HS-5 (cell line): ENCODE results near the gene FOXA1.

Experiments
- DNase-seq: peaks from one replicate; pipeline ENCODE4 v3.0.0-alpha.2; 2012; ENCODE audit warnings: low read depth

Gene FOXA1

DNA sequence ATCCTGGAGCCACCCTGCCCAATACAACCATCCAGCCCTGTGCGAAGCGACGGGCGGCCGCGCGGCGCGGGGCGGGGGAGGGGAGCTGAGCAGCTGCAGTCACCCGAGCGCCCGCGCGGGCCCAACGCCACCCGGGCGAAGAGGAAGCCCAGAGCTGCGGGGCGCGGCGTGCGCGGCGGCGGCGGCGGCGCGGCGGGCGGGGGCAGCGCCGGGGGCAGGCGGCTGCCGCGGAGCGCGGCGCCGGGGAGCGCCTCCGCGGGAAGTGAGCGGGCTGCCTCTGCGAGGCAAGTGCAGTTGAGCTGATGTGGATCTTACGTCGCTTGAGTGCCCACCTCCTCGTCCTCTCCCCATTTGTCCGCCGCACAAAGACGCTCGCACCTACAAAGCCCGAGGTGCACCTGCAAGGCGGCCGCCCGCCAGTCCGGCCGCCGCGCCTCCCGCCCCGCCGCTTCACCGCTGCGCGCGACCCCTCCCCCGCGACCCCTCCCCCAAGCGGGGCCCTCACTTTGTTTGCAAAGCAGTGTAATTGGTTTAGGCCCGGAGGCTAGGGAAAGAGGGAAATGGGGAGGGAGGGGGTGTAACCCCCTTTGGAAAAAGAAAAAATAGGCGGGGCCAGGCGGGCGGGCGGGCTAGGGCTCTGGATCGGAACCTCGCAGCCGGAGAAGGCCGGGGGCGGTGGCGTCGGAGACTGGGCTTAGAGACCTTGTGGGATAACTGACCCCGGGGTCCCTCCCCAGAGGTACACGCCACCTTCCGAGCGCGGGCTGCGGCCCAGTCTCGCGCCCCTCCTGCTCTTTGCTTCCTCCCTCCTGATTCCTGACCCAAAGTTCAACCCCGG lies at the start of gene FOXA1, which contains the start of gene TTC6:
Gene FOXA1, minus strand, starts transcription at position 279 of the 838 bp plus-strand sequence. Its CDS starts 277 bp downstream, at position 2.
Gene TTC6, plus strand, starts transcription at position 659 of the 838 bp plus-strand sequence. CDS start 26,436 bp downstream, outside the sequence.
- no peak for DNase-seq

DNA sequence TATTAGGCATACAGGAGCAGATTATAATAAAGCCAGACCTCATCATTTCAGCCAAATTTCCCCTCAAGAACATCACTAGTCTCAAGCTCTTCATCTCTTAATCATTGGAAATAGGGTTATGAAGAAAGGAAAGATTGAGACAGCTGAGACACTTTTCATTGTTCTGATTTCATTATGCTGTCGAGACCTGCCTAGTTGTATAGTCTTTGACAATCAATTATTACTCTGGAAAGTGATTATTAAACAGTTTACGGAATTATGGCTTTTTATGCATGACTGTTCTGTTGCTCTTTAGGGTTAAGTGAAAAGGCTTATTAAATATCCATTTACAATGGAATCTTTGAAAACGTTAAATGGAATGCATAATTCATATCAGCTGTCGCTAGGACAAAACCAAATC lies 48.7 kb upstream of the FOXA1 start:
- no peak for DNase-seq

DNA sequence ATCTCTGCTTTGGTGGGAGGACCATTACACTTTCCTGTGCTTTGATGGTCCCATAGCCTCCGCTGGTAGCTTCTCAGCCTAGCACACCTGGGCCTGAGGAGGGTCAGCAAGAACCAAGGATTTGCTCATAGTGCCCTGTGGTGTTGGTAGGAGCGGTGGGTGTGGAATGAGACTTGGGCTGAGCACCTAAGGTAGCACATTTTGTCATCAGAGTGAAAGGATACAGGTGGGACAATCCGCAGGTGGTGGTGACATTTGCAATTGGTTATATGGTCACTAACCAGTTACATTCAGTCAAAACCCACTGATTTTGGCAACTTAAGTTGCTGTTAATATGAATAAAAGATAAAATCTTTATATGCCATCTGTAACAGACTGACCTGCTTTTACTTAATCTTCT lies 47.1 kb upstream of the FOXA1 start:
- DNase-seq, result no peak

DNA sequence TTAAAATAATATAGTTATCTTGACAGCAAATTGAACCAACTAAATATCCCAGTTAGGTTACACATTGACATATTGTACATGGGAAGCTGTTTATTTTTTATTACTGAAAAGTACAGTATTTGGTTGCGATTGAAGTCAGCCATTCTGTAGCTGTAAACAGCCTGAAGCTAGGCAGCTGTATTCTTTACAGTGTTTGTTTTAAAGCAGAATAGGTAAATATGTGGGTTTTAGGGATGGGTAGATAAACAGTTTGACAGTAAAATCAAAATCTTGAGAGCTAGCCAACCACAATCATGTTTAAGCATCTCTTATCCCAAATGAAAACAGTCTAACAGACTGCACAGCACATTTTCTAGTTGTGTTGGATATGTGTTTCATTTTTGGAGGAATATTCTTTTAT lies 46.1 kb upstream of the FOXA1 start:
- no peak for DNase-seq

DNA sequence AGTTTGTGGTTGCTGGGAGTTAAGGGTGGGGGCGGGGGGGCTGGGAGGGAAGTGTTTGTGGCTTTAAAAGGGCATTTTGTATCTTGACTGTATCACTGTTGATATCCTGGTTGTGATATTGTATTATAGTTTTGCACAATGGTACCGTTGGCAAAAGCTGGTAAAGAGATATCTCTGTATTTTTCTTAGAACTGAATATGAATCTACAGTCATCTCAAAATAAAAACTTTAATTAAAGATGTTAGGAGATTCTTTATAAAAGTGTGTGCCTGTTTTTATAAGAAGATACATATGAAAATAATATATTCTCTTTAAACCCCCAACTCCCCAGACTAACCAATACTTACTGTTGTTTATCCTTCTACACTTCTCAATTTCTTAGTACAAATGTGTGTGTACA lies 43.5 kb upstream of the FOXA1 start:
- no peak for DNase-seq

DNA sequence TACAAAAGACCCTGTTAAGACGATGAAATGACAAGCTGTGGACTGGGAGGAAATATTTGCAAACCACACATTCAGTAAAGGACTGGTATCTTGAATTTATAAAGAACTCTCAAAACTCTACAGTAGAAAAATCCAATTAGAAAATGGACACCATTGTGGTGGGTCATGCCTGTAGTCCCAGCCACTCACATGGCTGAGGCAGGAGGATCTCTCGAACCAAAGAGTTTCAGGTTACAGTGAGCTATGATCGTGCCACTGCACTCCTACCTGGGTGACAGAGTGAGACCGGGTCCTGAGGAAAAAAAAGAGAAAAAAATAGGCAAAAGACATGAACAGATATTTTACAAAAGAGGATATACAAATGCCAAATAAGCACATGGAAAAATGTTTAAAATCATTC lies 42.3 kb upstream of the FOXA1 start:
- no peak for DNase-seq

GRCh38 chr14:37625597-37626595 lies 30.8 kb upstream of the FOXA1 start:
- no peak for DNase-seq

DNA sequence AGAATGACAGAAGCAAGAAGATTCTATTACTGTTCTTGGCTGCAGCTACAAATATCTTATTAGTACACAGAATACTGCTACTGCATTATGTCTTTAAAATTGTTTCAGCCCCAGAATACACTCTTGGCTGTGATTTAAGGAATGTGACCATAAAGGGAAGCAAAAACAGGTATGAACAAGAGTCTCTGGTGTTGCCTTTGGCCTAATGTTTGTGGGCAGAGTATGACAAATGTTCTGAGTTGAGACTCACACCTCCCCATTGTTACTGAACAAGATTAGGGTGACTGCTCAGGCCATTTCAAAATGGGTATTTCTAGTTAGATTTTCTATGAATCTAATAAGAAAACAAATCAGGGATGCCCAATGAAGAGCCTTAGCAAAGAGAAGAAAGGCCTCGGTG lies 28.9 kb upstream of the FOXA1 start:
- DNase-seq, result no peak

DNA sequence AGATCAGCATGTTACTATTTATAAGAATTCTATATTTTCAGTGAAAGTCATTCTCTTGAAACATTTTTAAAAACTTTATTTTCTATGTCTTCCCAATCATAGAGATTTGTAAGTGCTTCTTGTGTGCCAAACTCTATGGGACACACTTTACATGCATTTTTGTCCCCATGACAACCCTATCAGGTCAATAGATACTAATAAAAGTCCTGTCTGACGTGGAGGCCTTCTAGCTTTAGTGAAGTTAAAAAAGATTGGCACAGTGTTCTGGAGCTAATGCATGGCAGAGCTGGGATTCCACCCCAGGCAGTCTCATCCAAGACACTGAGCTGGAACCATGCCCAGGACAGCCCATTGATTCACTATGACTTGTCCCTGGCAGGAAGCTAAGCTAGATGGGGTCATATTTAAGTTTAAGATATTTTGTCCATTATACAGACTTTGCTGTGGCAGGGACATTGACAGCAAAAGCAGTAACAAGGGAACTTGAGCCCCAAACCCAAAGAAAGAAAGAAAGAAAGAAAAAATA lies 28.4 kb upstream of the FOXA1 start:
- DNase-seq, result peak; percentile 77

DNA sequence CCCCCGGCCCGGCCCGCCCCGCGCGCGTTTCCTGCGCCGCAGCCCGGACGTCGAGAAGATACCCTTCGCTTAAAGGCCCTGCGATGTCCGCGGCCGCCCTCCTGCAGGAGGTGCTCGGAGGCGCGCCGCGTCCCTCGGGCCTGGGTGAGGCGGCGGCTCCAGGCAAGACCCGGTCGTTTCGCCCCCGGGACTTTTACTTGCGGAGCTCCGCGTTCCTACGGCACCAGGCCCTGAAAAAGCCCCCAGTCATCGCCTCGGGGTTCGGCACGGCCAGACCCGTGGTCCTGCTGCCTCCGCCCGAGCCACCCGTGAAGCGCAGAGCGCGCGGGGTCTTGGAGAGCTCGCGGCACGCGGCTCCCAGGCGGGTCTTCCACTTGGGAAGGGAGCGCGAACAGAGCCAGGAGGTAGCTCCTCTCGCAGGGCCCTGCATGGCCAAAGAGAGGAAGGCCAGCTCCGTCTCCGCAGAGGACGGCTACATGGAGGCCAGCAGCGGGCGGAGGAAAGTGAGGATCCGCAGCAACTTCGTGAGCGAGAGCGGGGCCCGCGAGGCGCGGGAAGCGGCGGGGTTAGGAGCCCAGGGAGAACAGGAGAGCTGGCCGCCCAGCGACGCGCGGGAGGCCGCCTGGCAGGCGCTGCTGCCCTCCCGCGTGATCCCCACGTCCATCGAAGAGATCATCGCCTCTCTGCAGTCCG lies 27.3 kb upstream of the FOXA1 start:
- no peak for DNase-seq

DNA sequence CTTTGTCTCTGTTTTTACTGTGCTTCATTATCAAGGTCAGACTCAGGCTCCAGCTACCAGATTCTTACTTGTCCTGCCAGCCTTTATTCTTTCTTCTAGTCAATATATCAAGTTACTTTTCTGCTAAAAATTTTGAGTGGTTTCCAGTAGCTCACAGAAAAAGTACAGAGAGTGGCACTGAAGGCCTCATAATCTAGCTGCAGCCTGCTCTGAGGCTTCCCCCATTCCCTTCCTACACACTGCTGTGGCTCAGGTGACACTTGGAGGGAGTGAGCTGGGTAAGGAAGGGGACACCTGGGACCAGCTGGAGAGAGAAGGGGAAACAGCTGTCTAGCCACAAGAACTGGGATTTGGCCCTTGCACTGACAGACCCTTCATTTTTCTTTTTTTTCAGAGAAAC lies 25.8 kb upstream of the FOXA1 start:
- DNase-seq, result no peak

DNA sequence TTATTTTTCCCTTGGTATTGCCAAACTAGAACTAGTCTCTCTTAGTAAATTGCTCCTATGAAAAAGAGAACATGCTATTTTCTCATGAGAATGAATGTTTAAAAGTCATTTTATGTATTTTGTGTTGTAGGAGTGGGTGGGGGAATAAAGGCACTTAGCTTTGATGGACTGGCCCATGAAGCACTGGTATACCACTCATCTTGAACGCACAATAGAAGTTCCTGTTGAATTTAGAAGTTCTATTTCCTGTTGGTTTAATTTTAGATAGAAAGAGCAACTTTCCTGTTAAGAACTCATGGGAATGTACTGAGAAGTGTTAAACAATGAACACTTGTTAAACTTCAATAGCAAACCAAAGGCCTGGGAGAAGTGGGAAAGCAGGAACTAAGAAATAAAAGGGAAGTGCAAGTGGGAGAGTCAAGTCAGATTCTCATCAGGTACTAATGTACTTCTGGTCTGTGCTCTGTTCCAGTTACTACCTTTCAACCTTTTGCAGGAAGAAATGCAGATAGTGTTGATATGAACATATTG lies 23.5 kb upstream of the FOXA1 start:
- DNase-seq, result no peak

GRCh38 chr14:37617864-37618365 lies 22.9 kb upstream of the FOXA1 start:
- DNase-seq, result no peak

GRCh38 chr14:37616853-37617252 lies 21.8 kb upstream of the FOXA1 start:
- DNase-seq, result no peak

GRCh38 chr14:37615582-37616289 lies 20.7 kb upstream of the FOXA1 start:
- DNase-seq, result no peak

DNA sequence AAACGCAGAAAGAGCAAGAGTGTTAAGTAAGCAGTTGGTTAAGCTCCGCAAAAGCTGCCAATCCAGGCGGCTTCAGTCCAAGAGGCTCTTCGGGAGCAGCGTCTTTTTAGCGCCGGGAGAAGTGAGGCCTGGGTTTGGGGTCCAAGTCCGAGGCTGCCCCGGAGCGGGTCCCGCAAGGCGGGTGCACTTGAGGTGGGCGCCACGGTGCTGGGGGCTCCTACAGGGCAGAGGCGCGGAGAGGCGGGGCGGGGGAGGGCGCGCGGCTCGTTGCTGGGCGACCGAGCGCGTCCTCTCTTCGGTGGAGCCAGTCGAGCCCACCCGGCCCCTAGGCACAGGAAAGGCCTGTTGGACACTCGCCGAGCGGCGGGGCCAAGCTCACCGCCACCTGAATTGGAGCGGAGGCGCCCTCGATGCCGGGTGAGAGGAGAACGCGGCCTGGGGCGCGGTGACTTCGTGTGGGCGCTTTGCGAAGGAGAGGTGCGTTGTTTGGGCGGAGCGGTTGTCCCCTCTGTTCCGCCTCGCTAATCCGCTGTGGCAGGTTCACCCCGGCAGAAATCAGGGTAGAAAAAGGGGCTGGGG lies 16.0 kb upstream of the FOXA1 start:
- DNase-seq, result no peak

- no peak for DNase-seq
Observed at GRCh38 chr14:37608649-37609048, 13.6 kb upstream of the FOXA1 start.

GRCh38 chr14:37606678-37607077 lies 11.6 kb upstream of the FOXA1 start:
- no peak for DNase-seq

DNA sequence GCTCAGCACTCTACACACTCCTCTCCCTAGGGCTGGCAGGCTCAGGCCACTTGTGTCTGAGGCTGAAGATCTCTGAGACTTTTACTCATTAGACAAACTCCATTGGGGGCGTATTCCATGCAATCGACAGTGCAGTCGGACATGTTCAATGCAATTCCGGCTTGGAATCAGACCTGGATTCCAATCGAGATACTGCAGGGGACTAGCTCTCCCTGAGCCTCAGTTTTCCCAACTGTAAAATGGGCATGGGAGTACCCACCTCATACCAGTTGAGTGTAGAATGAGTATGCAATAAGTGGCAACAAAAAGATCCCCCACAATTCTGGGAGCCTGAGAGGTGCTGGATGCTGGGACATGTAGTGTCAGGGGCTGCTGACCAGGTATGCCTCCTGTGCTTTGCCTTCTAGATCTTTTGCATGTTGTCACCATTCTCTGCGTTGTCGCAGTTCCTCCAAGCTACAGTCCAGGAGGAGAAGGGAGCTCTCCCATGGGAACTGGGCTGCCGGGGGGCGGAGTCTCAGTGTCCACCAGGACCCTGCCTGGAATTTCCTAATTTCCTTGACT lies 8.7 kb upstream of the FOXA1 start:
- no peak for DNase-seq
